K562 (cell line): ENCODE data around the gene SOCS4. TPM values are rescaled to one million over a fixed set of nuclear protein-coding genes. Genes with fewer than 3 reads are reported as not detected.
A peak's percentile ranks its signal among the peaks of the same experiment; 100 is the strongest.

Experiments
- ATAC-seq: fragments of 200-7000 bp; cut with Tn5 transposase; 3 replicates; pipeline ENCODE4 v1.9.1; 2020; ENCODE audit warnings: moderate library complexity
- BruUV-seq: library from RNA; stranded (reverse); fragments of 400-500 nt; replicated peaks from 2 replicates; lab custom pipeline; 2021; lab: Mats Ljungman, UMichigan
- CTCF ChIA-PET: fragments of 300-600 bp; formaldehyde crosslinking; extraction: SDS; loops from one replicate; lab custom pipeline; 2021; ENCODE audit warnings: low intra/inter-chr PET ratio; lab: Yijun Ruan, JAX
- POLR2A ChIA-PET: fragments of 300-600, 350-650 bp; sonication (Branson Sonifier 250); formaldehyde crosslinking; extraction: SDS; loops from one replicate; lab custom pipeline; 2021; ENCODE audit warnings: antibody characterized with exemption, inconsistent platforms; lab: Yijun Ruan, JAX
- DNase-seq, 4 experiments: peaks; one replicate each; pipeline versions ENCODE4 v3.0.0 to v3.0.0-alpha.2; 2011 to 2018; ENCODE audit warnings: low spot score in 3 of 4, mixed read lengths in 3 of 4; ENCODE audit errors: extremely low read depth in 1 of 4
- FAIRE-seq: peaks from 2 replicates; lab custom pipeline; 2011; peaks lifted over from hg19 to GRCh38; lab: Jason Lieb, UNC
- H2AFZ ChIP-seq: 2 replicates; pipeline ENCODE4 v1.6.0; 2011; ENCODE audit warnings: low read depth, low read length, control low read depth, inconsistent platforms
- H3K27ac ChIP-seq: fragments of 200-600 bp; 3 replicates; pipeline ENCODE4 v1.8.0; 2011; ENCODE audit warnings: low read depth, mild to moderate bottlenecking, control low read depth, inconsistent platforms, low read length, moderate library complexity, mixed read lengths; ENCODE audit errors: extremely low read depth
- H3K27me3 ChIP-seq, 2 experiments: fragments of 300-600 bp in 1 of 2; 2 replicates in 1 of 2; 3 replicates in 1 of 2; pipeline versions ENCODE4 v1.6.0 to v1.8.0; 2011; ENCODE audit warnings: inconsistent platforms in 2 of 2, low read length in 2 of 2, mild to moderate bottlenecking in 1 of 2, mixed read lengths in 1 of 2, moderate library complexity in 1 of 2; ENCODE audit not compliant: control insufficient read depth in 2 of 2, insufficient read depth in 2 of 2
- H3K36me3 ChIP-seq: fragments of 300-600 bp; 3 replicates; pipeline ENCODE4 v1.8.0; 2011; ENCODE audit warnings: mild to moderate bottlenecking, low read length, inconsistent platforms; ENCODE audit not compliant: control insufficient read depth, insufficient read depth
- H3K4me1 ChIP-seq, 2 experiments: fragments of 200-600 bp in 1 of 2; replicated peaks in 1 of 2; 2 replicates in 1 of 2; 3 replicates in 1 of 2; pipeline versions ENCODE4 v1.5.1 to v1.8.0; 2011; ENCODE audit warnings: inconsistent platforms in 2 of 2, low read length in 2 of 2, mild to moderate bottlenecking in 1 of 2, mixed read lengths in 1 of 2, moderate library complexity in 1 of 2; ENCODE audit not compliant: control insufficient read depth in 2 of 2, insufficient read depth in 2 of 2
- H3K4me2 ChIP-seq: 2 replicates; pipeline ENCODE4 v1.6.1; 2011; ENCODE audit warnings: low read length, control low read depth, inconsistent platforms, mixed read lengths; ENCODE audit not compliant: insufficient read depth
- H3K4me3 ChIP-seq: fragments of 200-600 bp; sonication (generic), shearing (Covaris generic); 2 replicates; pipeline ENCODE4 v1.5.1; 2016; ENCODE audit warnings: control low read depth, inconsistent platforms
- H3K79me2 ChIP-seq: fragments of 200-600 bp; 3 replicates; pipeline ENCODE4 v1.8.0; 2011; ENCODE audit warnings: low read length, inconsistent platforms; ENCODE audit not compliant: control insufficient read depth, insufficient read depth
- H3K9ac ChIP-seq, 2 experiments: 2 replicates each; pipeline versions ENCODE4 v1.6.0 to v1.6.1; 2011; ENCODE audit warnings: low read depth in 2 of 2, low read length in 2 of 2, control low read depth in 1 of 2, inconsistent platforms in 1 of 2, mild to moderate bottlenecking in 1 of 2, mixed read lengths in 1 of 2; ENCODE audit not compliant: insufficient read depth in 1 of 2
- H3K9me1 ChIP-seq: one replicate; pipeline ENCODE4 v1.6.0; 2011; ENCODE audit warnings: inconsistent platforms, mild to moderate bottlenecking, low read length, moderate library complexity; ENCODE audit not compliant: control insufficient read depth, insufficient read depth
- H3K9me3 ChIP-seq: replicated peaks from 2 replicates; pipeline ENCODE4 v1.5.1; 2011; ENCODE audit warnings: low read depth, low read length, inconsistent platforms; ENCODE audit not compliant: control insufficient read depth, insufficient read depth
- H4K20me1 ChIP-seq: replicated peaks from 2 replicates; pipeline ENCODE4 v1.6.1; 2011; ENCODE audit warnings: low read length, inconsistent platforms, mixed read lengths; ENCODE audit not compliant: control insufficient read depth, insufficient read depth
- AFF1 ChIP-seq, 2 experiments: fragments of 450-650 bp; IDR thresholded peaks; 2 replicates each; pipeline ENCODE4 v1.6.1; 2018; ENCODE audit warnings: mild to moderate bottlenecking in 2 of 2, low read depth in 1 of 2; ENCODE audit not compliant: partially characterized antibody in 2 of 2
- BRCA1 ChIP-seq, 2 experiments: fragments of 450-650 bp in 1 of 2; sonication (generic) in 1 of 2; formaldehyde crosslinking in 1 of 2; IDR thresholded peaks; 2 replicates each; pipeline versions ENCODE4 v1.5.0 to v1.6.1; 2017 to 2020; ENCODE audit warnings: mild to moderate bottlenecking in 1 of 2, missing genetic modification reagents in 1 of 2
- CEBPB ChIP-seq: fragments of 450-650 bp; IDR thresholded peaks from 2 replicates; pipeline ENCODE4 v1.6.1; 2016; ENCODE audit warnings: missing genetic modification characterization, missing compliant biosample characterization
- EZH2 ChIP-seq: IDR thresholded peaks from 2 replicates; pipeline ENCODE4 v1.6.1; 2012; ENCODE audit warnings: low read depth, mild to moderate bottlenecking, inconsistent platforms, low read length, borderline replicate concordance
- MAX ChIP-seq: sonication (generic); formaldehyde crosslinking; IDR thresholded peaks from 2 replicates; pipeline ENCODE4 v1.9.0; 2022; ENCODE audit warnings: mild to moderate bottlenecking, missing genetic modification reagents
- NFIC ChIP-seq: fragments of 450-650 bp; IDR thresholded peaks from 2 replicates; pipeline ENCODE4 v1.6.1; 2017; ENCODE audit warnings: mild to moderate bottlenecking, inconsistent platforms
- PHF20 ChIP-seq: fragments of 450-650 bp; IDR thresholded peaks from 2 replicates; pipeline ENCODE4 v1.6.1; 2018; ENCODE audit not compliant: partially characterized antibody
- SAFB ChIP-seq: fragments of 200-400 bp; formaldehyde crosslinking; IDR thresholded peaks from 2 replicates; pipeline ENCODE4 v1.6.1; 2017; ENCODE audit warnings: low read depth, low read length, borderline replicate concordance
- WGBS: fragments of 100-300 bp; shearing (Covaris generic); methylation state at CpG from one replicate; pipeline ENCODE4 v1.1.6; 2016; ENCODE audit warnings: low coverage, mixed read lengths; ENCODE audit not compliant: insufficient coverage; ENCODE audit errors: missing lambda C conversion rate; 5-methylcytosine and 5-hydroxymethylcytosine counted together
- in situ Hi-C: fragments of 300-500 bp; cut with MboI; formaldehyde crosslinking; loops from 4 replicates; pipeline ENCODE4 v1.15.0; 2018; ENCODE audit warnings: inconsistent platforms, mixed read lengths
- intact Hi-C: fragments of 100-400 bp; cut with micrococcal nuclease; formaldehyde crosslinking; loops from 2 replicates; pipeline ENCODE4 v1.14.2; 2022
- polyA plus RNA-seq, 8 experiments: library from polyadenylated mRNA; depleted of rRNA in 4 of 8; stranded (reverse) in 5 of 8; unstranded in 3 of 8; fragments of >200 nt; fragmentation: Nextera tagmentation in 2 of 8; fragmentation: Illumina TruSeq in 1 of 8; extraction: Ambion mirVana in 2 of 8; extraction: Trizol in 1 of 8; gene quantifications; 2 replicates each; pipeline versions ENCODE4 v1.2.1 to v1.2.3, GENCODE V29; 2011 to 2014; ENCODE audit warnings: inconsistent platforms in 1 of 8, missing spikeins in 1 of 8
- total RNA-seq, 7 experiments: library from RNA; depleted of rRNA in 6 of 7; stranded (reverse); fragments of >200 nt in 6 of 7; fragmentation: Illumina TruSeq in 2 of 7; extraction: Trizol in 2 of 7; gene quantifications; 2 replicates each; pipeline versions ENCODE4 v1.2.1 to v1.2.3, GENCODE V29; 2011 to 2021; ENCODE audit warnings: low replicate concordance in 1 of 7

SOCS4 gene
- total and polyA plus RNA-seq, 9 of the 15 experiments (the other 6 are each of a cell fraction or from before 2014, with no cell fraction given) = 2.6 to 12.7 (median 9.7) TPM

- no peak overlapping the region for H3K27ac ChIP-seq
- 58% methylated on average over 7 of the region's 9 CpGs for WGBS
- no peaks in the 10 kb centered on the region for H3K36me3 ChIP-seq
- intact Hi-C loops = no loop called here
- H3K4me2 ChIP-seq = no peak overlapping the region
- ATAC-seq (no peak), FAIRE-seq (no peak), DNase-seq (no peak)
- no peaks in the 10 kb centered on the region for H4K20me1 ChIP-seq
- peaks cover 0 to 9% of the 10 kb centered on the region in 2 experiments; a peak in 2 of 5 replicates for H3K4me1 ChIP-seq
- no peak overlapping the region for H3K4me3 ChIP-seq
- no peaks in the 10 kb centered on the region for H3K79me2 ChIP-seq
- in situ Hi-C loops = no loop called here
- CTCF ChIA-PET = no interaction called here
- TF ChIP-seq BRCA1 (IDR thresholded peaks at IDR 0.05) = no peak
- no peak for TF ChIP-seq BRCA1 (CRISPR knock-in tag; IDR thresholded peaks at IDR 0.05)
- no peak for TF ChIP-seq PHF20
- no peak for TF ChIP-seq EZH2
- 0 out of 2 replicates have a peak, but pooled peaks have one; percentile 22 for TF ChIP-seq NFIC
- TF ChIP-seq CEBPB = 0 out of 2 replicates have a peak, but pooled peaks have one; percentile 6
- TF ChIP-seq AFF1 (IDR thresholded peaks at IDR 0.05; ENCODE audit: low read depth in 1 of 2, partially characterized antibody in 2 of 2) = no peak
- no peak for TF ChIP-seq SAFB
- TF ChIP-seq MAX (CRISPR knock-in tag) = no peak
- H3K9ac ChIP-seq = no peak overlapping the region
- no peaks in the 10 kb centered on the region for H3K27me3 ChIP-seq
- POLR2A ChIA-PET = interaction anchor here (0.6 to 0.7 kb wide), 2 partner anchors 264 to 537 kb away, joined by 3 read pairs; no protein-coding TSS in a partner anchor
- H2AFZ ChIP-seq = no peak overlapping the region
- no peaks in the 10 kb centered on the region for H3K9me3 ChIP-seq
- H3K9me1 ChIP-seq = no peaks in the 10 kb centered on the region
- BruUV-seq = no TSS peak
Observed at GRCh38 chr14:55094292-55095157, 67.5 kb downstream of the SOCS4 start.
